Activated CD4-positive, alpha-beta memory T cell treated with anti-CD3 and anti-CD28 coated beads, Interleukin-2, amount 10 ng/mL, durations not matched to agents 7 days and 5 days (primary cell): Measurements from ENCODE around the gene HELQ. TPM values are rescaled to one million over a fixed set of nuclear protein-coding genes. Genes with fewer than 3 reads are reported as not detected.

Experiments
- CTCF ChIA-PET: fragments of 350-600 bp; sonication (Branson Sonifier 250); formaldehyde crosslinking; loops from one replicate; lab custom pipeline; 2021; ENCODE audit warnings: antibody characterized with exemption, inconsistent platforms; lab: Charles Lee
- POLR2A ChIA-PET: fragments of 350-600 bp; sonication (Branson Sonifier 250); formaldehyde crosslinking; loops from one replicate; lab custom pipeline; 2021; ENCODE audit warnings: antibody characterized with exemption; lab: Charles Lee
- DNase-seq: peaks from one replicate; pipeline ENCODE4 v3.0.0-alpha.2; 2020
- H3K27ac Mint-ChIP-seq: one replicate; pipeline ENCODE4 v1.8.0; 2021; ENCODE audit warnings: mild to moderate bottlenecking, mixed read lengths
- H3K27me3 Mint-ChIP-seq: one replicate; pipeline ENCODE4 v1.8.0; 2021; ENCODE audit warnings: mixed read lengths
- H3K36me3 Mint-ChIP-seq: one replicate; pipeline ENCODE4 v1.8.0; 2021; ENCODE audit warnings: low read depth, mixed read lengths
- H3K4me1 Mint-ChIP-seq: one replicate; pipeline ENCODE4 v1.8.0; 2021; ENCODE audit warnings: mixed read lengths
- H3K4me3 Mint-ChIP-seq: one replicate; pipeline ENCODE4 v1.8.0; 2021; ENCODE audit warnings: mild to moderate bottlenecking, mixed read lengths
- H3K9me3 Mint-ChIP-seq: one replicate; pipeline ENCODE4 v1.8.0; 2021; ENCODE audit warnings: mixed read lengths
- total RNA-seq, 2 experiments: library from RNA; stranded (reverse); gene quantifications; one replicate each; pipeline ENCODE4 v1.2.3, GENCODE V29; 2021

HELQ gene
- total RNA-seq, 2 experiments from 2014 or later: 16.4 to 17.8 TPM

GRCh38 chr4:83387476-83388312, 67.9 kb downstream of the HELQ start:
- H3K9me3 Mint-ChIP-seq: peaks cover 5% of the 10 kb centered on the region
- CTCF ChIA-PET: interaction anchor here (0.7 to 2.9 kb wide), 5 partner anchors 14 to 107 kb away, joined by 3 to 16 read pairs (median 5); partner anchors contain the start of gene COQ2
- POLR2A ChIA-PET: interaction anchor here (0.6 to 1.9 kb wide), 4 partner anchors 66 to 103 kb away, joined by 3 to 8 read pairs (median 4); partner anchors contain the start of gene COQ2
- no peak for DNase-seq
- H3K36me3 Mint-ChIP-seq: no peaks in the 10 kb centered on the region
- H3K4me1 Mint-ChIP-seq: peaks cover 17% of the 10 kb centered on the region
- peaks cover 2% of the 10 kb centered on the region for H3K27me3 Mint-ChIP-seq
- H3K4me3 Mint-ChIP-seq: no peak overlapping the region
- H3K27ac Mint-ChIP-seq: no peak overlapping the region

DNA sequence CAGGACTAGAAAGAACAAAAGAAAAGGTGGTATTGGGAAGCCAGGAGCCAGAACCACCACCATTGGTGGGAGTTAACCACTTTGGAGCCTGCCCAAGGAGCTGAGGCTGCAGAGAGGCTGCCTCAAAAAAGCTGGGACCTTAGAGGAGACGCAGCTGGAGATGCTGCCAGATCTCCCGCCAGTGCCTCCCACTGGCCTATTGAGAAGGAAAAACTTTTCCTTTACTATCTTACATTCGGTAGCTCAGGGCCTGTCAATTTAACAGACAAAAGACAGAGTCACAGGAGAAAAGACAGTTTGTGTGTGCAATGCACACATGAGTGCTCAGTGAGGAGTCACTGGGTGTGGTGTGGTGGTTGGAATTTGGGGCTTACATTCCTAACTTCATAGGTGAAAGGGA, 68.6 kb downstream of the HELQ start:
- H3K27ac Mint-ChIP-seq: no peak overlapping the region

GRCh38 chr4:83382850-83383249, 72.8 kb downstream of the HELQ start:
- H3K27ac Mint-ChIP-seq: no peak overlapping the region
- H3K4me1 Mint-ChIP-seq: peaks cover 7% of the 10 kb centered on the region
- no peak for DNase-seq
- ChIA-PET POLR2A (no interaction called here), CTCF (no interaction called here)
- peaks cover 7% of the 10 kb centered on the region for H3K36me3 Mint-ChIP-seq
- H3K27me3 Mint-ChIP-seq: peaks cover 3% of the 10 kb centered on the region
- H3K4me3 Mint-ChIP-seq: no peak overlapping the region
- H3K9me3 Mint-ChIP-seq: peaks cover 24% of the 10 kb centered on the region

More for the DNA sequence above, 68.6 kb downstream of the HELQ start:
- Mint-ChIP-seq H3K27me3 (peaks cover 2% of the 10 kb centered on the region), H3K4me3 (no peak overlapping the region), H3K9me3 (peaks cover 5% of the 10 kb centered on the region), H3K4me1 (peaks cover 20% of the 10 kb centered on the region), H3K36me3 (no peaks in the 10 kb centered on the region)
- POLR2A ChIA-PET: interaction anchor here (0.6 to 1.9 kb wide), 2 partner anchors 89 to 103 kb away, joined by 4 to 8 read pairs; partner anchors contain the start of gene COQ2
- no peak for DNase-seq
- CTCF ChIA-PET: interaction anchor here (0.7 to 2.9 kb wide), 2 partner anchors 103 to 105 kb away, joined by 3 to 16 read pairs; partner anchors contain the start of gene COQ2

GRCh38 chr4:83381173-83381572, 74.5 kb downstream of the HELQ start:
- H3K36me3 Mint-ChIP-seq: peaks cover 9% of the 10 kb centered on the region
- peaks cover 36% of the 10 kb centered on the region for H3K9me3 Mint-ChIP-seq
- ChIA-PET CTCF (no interaction called here), POLR2A (no interaction called here)
- no peak for DNase-seq
- H3K27ac Mint-ChIP-seq: no peak overlapping the region
- peaks cover 5% of the 10 kb centered on the region for H3K27me3 Mint-ChIP-seq
- peaks cover 5% of the 10 kb centered on the region for H3K4me1 Mint-ChIP-seq
- H3K4me3 Mint-ChIP-seq: no peak overlapping the region

GRCh38 chr4:83378419-83378818, 77.2 kb downstream of the HELQ start:
- POLR2A ChIA-PET: no interaction called here

GRCh38 chr4:83372931-83373330, 82.7 kb downstream of the HELQ start:
- Mint-ChIP-seq H3K27me3 (peaks cover 6% of the 10 kb centered on the region), H3K36me3 (peaks cover 4% of the 10 kb centered on the region), H3K4me1 (peaks cover 8% of the 10 kb centered on the region), H3K27ac (no peak overlapping the region), H3K9me3 (peaks cover 17% of the 10 kb centered on the region), H3K4me3 (no peak overlapping the region)
- DNase-seq: no peak
- CTCF ChIA-PET: interaction anchor here (1.3 kb wide), 1 partner anchor 16 kb away, joined by 5 read pairs; no protein-coding TSS in a partner anchor
- POLR2A ChIA-PET: interaction anchor here (1.1 kb wide), 1 partner anchor 38 kb away, joined by 3 read pairs; the partner anchor contains the start of gene HPSE

More at GRCh38 chr4:83378419-83378818, 77.2 kb downstream of the HELQ start:
- CTCF ChIA-PET: no interaction called here
- Mint-ChIP-seq H3K27ac (no peak overlapping the region), H3K4me3 (no peak overlapping the region), H3K4me1 (peaks cover 5% of the 10 kb centered on the region), H3K27me3 (peaks cover 9% of the 10 kb centered on the region), H3K36me3 (peaks cover 11% of the 10 kb centered on the region), H3K9me3 (peaks cover 35% of the 10 kb centered on the region)
- no peak for DNase-seq

DNA sequence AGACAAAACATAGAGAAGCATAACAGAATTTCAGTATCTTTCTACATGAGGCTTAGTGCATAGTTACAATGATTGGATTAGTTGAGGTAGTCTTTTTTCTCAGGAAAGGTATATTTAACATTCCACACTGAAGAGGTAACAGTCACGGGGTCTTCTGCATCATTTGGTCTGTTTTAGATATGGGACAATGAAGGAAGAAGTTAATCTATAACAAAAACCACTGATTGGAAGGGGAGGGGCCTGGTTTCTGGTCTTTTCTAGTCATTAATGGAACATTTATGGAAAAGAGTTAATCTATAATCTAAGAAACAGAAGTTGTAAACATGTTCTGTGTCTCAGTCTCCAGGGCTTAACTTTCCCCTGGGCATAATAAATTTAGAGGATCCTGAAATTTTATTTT, 83.7 kb downstream of the HELQ start:
- CTCF ChIA-PET: no interaction called here
- peaks cover 4% of the 10 kb centered on the region for H3K36me3 Mint-ChIP-seq
- peaks cover 8% of the 10 kb centered on the region for H3K4me1 Mint-ChIP-seq
- H3K27me3 Mint-ChIP-seq: peaks cover 6% of the 10 kb centered on the region
- H3K4me3 Mint-ChIP-seq: no peak overlapping the region
- H3K9me3 Mint-ChIP-seq: peaks cover 9% of the 10 kb centered on the region
- POLR2A ChIA-PET: no interaction called here
- DNase-seq: no peak
- no peak overlapping the region for H3K27ac Mint-ChIP-seq

GRCh38 chr4:83371235-83371634, 84.4 kb downstream of the HELQ start:
- ChIA-PET CTCF (no interaction called here), POLR2A (no interaction called here)
- peaks cover 8% of the 10 kb centered on the region for H3K4me1 Mint-ChIP-seq
- peaks cover 8% of the 10 kb centered on the region for H3K27me3 Mint-ChIP-seq
- H3K9me3 Mint-ChIP-seq: peaks cover 5% of the 10 kb centered on the region
- H3K27ac Mint-ChIP-seq: no peak overlapping the region
- no peak for DNase-seq
- H3K36me3 Mint-ChIP-seq: peaks cover 3% of the 10 kb centered on the region
- H3K4me3 Mint-ChIP-seq: no peak overlapping the region

DNA sequence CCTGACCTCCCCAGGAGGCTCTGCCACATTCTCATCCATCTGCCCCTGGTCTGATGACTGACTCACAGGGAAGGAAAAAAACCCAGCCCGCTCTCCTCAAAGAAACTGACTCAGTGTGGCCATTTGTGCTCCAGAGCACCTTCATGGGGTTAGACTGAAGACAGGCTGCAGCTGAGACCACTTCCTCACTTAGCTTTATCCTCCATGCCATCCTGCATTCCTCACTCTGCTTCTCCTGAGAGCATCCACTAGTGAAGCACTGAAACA, 85.0 kb downstream of the HELQ start:
- ChIA-PET POLR2A (no interaction called here), CTCF (no interaction called here)
- Mint-ChIP-seq H3K9me3 (no peaks in the 10 kb centered on the region), H3K4me3 (no peak overlapping the region), H3K36me3 (no peaks in the 10 kb centered on the region), H3K27ac (no peak overlapping the region), H3K27me3 (peaks cover 6% of the 10 kb centered on the region), H3K4me1 (peaks cover 8% of the 10 kb centered on the region)
- no peak for DNase-seq

DNA sequence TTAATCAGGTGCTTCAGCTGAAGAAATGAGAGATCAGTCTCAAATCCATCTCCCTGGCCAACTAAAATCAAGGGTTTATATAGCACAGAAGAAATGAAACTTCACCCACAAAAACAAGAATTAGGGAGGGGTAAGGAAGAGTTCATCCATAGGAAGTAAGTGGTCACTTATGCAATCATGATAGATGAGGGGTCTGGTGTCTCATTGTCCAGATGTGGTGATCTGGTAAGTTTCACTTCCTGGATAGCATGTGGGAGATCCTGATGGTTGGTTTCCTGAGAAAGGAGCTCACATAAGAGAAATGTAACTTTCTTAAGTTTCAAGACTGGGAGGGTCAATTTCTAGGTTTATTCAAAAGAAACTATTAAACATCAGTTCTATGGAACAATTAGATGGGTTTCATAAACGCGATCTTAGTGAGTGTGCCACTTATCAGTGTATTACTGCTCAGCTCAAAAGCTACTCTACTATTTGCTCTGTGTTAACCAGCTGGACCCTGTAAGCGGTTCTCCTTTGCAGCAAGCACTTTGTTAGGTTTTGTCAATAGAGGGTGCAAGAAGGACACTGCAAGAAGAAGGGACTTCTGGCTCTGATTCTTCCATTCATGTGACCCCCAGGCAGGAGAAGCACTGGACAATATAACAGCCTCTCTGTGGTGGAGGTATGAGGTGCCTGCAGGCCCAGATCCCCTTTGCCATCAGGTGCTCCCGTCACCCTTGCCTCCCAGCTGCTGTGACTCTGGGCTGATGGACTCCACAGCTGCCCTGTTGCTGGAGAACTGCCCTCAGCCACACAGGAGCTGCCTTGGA, 85.6 kb downstream of the HELQ start:
- H3K36me3 Mint-ChIP-seq: no peaks in the 10 kb centered on the region
- POLR2A ChIA-PET: no interaction called here
- H3K4me1 Mint-ChIP-seq: peaks cover 8% of the 10 kb centered on the region
- DNase-seq: no peak
- H3K9me3 Mint-ChIP-seq: no peaks in the 10 kb centered on the region
- H3K4me3 Mint-ChIP-seq: no peak overlapping the region
- peaks cover 6% of the 10 kb centered on the region for H3K27me3 Mint-ChIP-seq
- CTCF ChIA-PET: no interaction called here
- no peak overlapping the region for H3K27ac Mint-ChIP-seq

GRCh38 chr4:83364312-83364711, 91.3 kb downstream of the HELQ start:
- no peaks in the 10 kb centered on the region for H3K9me3 Mint-ChIP-seq
- no peak overlapping the region for H3K27ac Mint-ChIP-seq
- H3K4me3 Mint-ChIP-seq: no peak overlapping the region
- ChIA-PET CTCF (interaction anchor here (1.5 kb wide), 1 partner anchor 9 kb away, joined by 3 read pairs; no protein-coding TSS in a partner anchor), POLR2A (no interaction called here)
- no peaks in the 10 kb centered on the region for H3K36me3 Mint-ChIP-seq
- DNase-seq: no peak
- no peaks in the 10 kb centered on the region for H3K4me1 Mint-ChIP-seq
- peaks cover 6% of the 10 kb centered on the region for H3K27me3 Mint-ChIP-seq

- H3K27me3 Mint-ChIP-seq: peaks cover 6% of the 10 kb centered on the region
- DNase-seq: no peak
- ChIA-PET POLR2A (no interaction called here), CTCF (interaction anchor here (0.7 to 1.4 kb wide), 3 partner anchors 11 to 130 kb away, joined by 3 to 4 read pairs (median 3); no protein-coding TSS in a partner anchor)
- H3K36me3 Mint-ChIP-seq: no peaks in the 10 kb centered on the region
- no peak overlapping the region for H3K27ac Mint-ChIP-seq
- no peak overlapping the region for H3K4me3 Mint-ChIP-seq
- H3K9me3 Mint-ChIP-seq: no peaks in the 10 kb centered on the region
- no peaks in the 10 kb centered on the region for H3K4me1 Mint-ChIP-seq
Measured at GRCh38 chr4:83362492-83363329, 92.9 kb downstream of the HELQ start.
